HepG2 (cell line): ENCODE results near the gene UBE2Q1. TPM values are rescaled to one million over a fixed set of nuclear protein-coding genes. Genes with fewer than 3 reads are reported as not detected.

Experiments used
- AKNA ChIP-seq: sonication (generic); formaldehyde crosslinking; IDR thresholded peaks from 2 replicates; pipeline ENCODE4 v1.4.0; 2020; ENCODE audit warnings: missing genetic modification reagents, borderline replicate concordance
- ATF2 ChIP-seq: sonication (generic); formaldehyde crosslinking; IDR thresholded peaks from 2 replicates; pipeline ENCODE4 v1.4.0; 2020; ENCODE audit warnings: missing genetic modification reagents
- ATF7-NPFF ChIP-seq: sonication (generic); formaldehyde crosslinking; IDR thresholded peaks from 2 replicates; pipeline ENCODE4 v1.8.1; 2023; ENCODE audit warnings: mild to moderate bottlenecking, low read depth, missing genetic modification reagents, moderate library complexity
- GRHL1 ChIP-seq: sonication (generic); formaldehyde crosslinking; conservative IDR thresholded peaks from 2 replicates; pipeline ENCODE4 v1.8.0; 2022; ENCODE audit warnings: missing genetic modification reagents
- IRF2 ChIP-seq: IDR thresholded peaks from 2 replicates; pipeline ENCODE4 v1.6.1; 2018; ENCODE audit warnings: missing genetic modification reagents, missing compliant biosample characterization
- NPAS2 ChIP-seq: sonication (generic); formaldehyde crosslinking; IDR thresholded peaks from 2 replicates; pipeline ENCODE4 v1.8.0; 2022; ENCODE audit warnings: mild to moderate bottlenecking, missing genetic modification reagents, borderline replicate concordance
- NR0B2 ChIP-seq: sonication (generic); formaldehyde crosslinking; IDR thresholded peaks from 2 replicates; pipeline ENCODE4 v1.4.0; 2020; ENCODE audit warnings: mild to moderate bottlenecking, missing genetic modification reagents
- SAFB2 ChIP-seq: sonication (generic); formaldehyde crosslinking; IDR thresholded peaks from 2 replicates; pipeline ENCODE4 v1.5.1; 2020; ENCODE audit warnings: missing genetic modification reagents, low read depth, mild to moderate bottlenecking, borderline replicate concordance
- SP1 ChIP-seq, 2 experiments: fragments of 450-650 bp in 1 of 2; sonication (generic) in 1 of 2; formaldehyde crosslinking in 1 of 2; IDR thresholded peaks; 2 replicates each; pipeline versions ENCODE4 v1.4.0 to v1.6.1; 2016 to 2020; ENCODE audit warnings: missing genetic modification reagents in 1 of 2
- ZNF33B ChIP-seq: sonication (generic); formaldehyde crosslinking; IDR thresholded peaks from 2 replicates; pipeline ENCODE4 v1.5.1; 2020; ENCODE audit warnings: mild to moderate bottlenecking, missing genetic modification reagents
- ZNF598 ChIP-seq: sonication (generic); formaldehyde crosslinking; IDR thresholded peaks from 2 replicates; pipeline ENCODE4 v1.5.1; 2020; ENCODE audit warnings: mild to moderate bottlenecking, missing genetic modification reagents, borderline replicate concordance
- ZNF7 ChIP-seq: IDR thresholded peaks from 2 replicates; pipeline ENCODE4 v1.6.1; 2016; ENCODE audit warnings: missing biosample characterization, missing genetic modification reagents
- ZNF781 ChIP-seq: sonication (generic); formaldehyde crosslinking; IDR thresholded peaks from 2 replicates; pipeline ENCODE4 v1.5.1; 2020; ENCODE audit warnings: borderline replicate concordance, mild to moderate bottlenecking, missing genetic modification reagents; ENCODE audit errors: not compliant biosample characterization
- ZSCAN25 ChIP-seq: sonication (generic); formaldehyde crosslinking; IDR thresholded peaks from 2 replicates; pipeline ENCODE4 v1.8.0; 2022; ENCODE audit warnings: mild to moderate bottlenecking, missing genetic modification reagents
- polyA plus RNA-seq, 8 experiments: library from polyadenylated mRNA; depleted of rRNA in 3 of 8; stranded (reverse) in 7 of 8; unstranded in 1 of 8; fragments of >200 nt; fragmentation: Illumina TruSeq in 4 of 8; extraction: Trizol in 4 of 8; gene quantifications; 2 replicates each; pipeline versions ENCODE4 v1.2.1 to v1.2.3, GENCODE V29; 2011 to 2016; ENCODE audit warnings: low read depth in 4 of 8, missing spikeins in 1 of 8, mixed read lengths in 1 of 8; ENCODE audit not compliant: insufficient read depth in 1 of 8
- total RNA-seq, 5 experiments: library from RNA; depleted of rRNA; stranded (reverse); fragments of >200 nt; fragmentation: Illumina TruSeq; extraction: Trizol; gene quantifications; 2 replicates each; pipeline ENCODE4 v1.2.3, GENCODE V29; 2016; ENCODE audit warnings: low read depth in 1 of 5
- TF ChIP-seq, protein P1 (sequence below): sonication (generic); formaldehyde crosslinking; IDR thresholded peaks from 2 replicates; pipeline ENCODE4 v1.5.0; 2020; ENCODE audit warnings: mild to moderate bottlenecking, missing genetic modification reagents

The UBE2Q1 gene
- total and polyA plus RNA-seq, 2 of the 13 experiments (the other 11 are each of a cell fraction or from before 2014, with no cell fraction given) = 11.7 to 41.7 TPM

DNA sequence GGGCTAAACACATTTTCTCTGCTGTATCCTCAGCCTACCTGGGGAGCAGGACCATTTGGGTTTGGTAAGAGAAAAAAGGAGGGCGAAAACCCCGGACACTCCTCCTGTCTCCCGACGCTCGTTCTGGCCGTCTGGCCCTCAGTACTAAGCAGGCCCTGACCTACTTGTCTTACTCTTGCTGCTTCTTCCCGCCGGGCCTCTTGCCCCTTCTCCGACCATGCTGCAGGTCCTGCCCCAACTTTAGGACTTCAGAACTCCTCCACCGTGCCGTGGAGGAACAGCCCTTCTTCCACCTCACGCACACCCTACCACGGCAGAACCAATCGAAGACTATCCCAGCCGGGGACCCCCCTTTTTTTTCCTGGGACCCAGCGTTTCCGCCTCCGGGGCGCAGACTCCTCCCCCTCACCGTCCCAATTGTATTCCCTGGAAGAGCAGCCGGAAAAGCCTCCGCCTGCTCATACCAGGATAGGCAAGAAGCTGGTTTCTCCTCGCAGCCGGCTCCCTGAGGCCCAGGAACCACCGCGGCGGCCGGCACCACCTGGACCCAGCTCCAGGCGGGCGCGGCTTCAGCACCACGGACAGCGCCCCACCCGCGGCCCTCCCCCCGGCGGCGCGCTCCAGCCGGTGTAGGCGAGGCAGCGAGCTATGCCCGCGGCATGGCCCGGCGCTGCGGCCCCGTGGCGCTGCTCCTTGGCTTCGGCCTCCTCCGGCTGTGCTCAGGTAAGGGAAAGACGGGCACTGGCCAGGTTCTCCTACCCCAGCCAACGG, 9.1 kb upstream of the UBE2Q1 start, which contains the start of gene CHRNB2 (continued):
- TF ChIP-seq, protein P1, sequence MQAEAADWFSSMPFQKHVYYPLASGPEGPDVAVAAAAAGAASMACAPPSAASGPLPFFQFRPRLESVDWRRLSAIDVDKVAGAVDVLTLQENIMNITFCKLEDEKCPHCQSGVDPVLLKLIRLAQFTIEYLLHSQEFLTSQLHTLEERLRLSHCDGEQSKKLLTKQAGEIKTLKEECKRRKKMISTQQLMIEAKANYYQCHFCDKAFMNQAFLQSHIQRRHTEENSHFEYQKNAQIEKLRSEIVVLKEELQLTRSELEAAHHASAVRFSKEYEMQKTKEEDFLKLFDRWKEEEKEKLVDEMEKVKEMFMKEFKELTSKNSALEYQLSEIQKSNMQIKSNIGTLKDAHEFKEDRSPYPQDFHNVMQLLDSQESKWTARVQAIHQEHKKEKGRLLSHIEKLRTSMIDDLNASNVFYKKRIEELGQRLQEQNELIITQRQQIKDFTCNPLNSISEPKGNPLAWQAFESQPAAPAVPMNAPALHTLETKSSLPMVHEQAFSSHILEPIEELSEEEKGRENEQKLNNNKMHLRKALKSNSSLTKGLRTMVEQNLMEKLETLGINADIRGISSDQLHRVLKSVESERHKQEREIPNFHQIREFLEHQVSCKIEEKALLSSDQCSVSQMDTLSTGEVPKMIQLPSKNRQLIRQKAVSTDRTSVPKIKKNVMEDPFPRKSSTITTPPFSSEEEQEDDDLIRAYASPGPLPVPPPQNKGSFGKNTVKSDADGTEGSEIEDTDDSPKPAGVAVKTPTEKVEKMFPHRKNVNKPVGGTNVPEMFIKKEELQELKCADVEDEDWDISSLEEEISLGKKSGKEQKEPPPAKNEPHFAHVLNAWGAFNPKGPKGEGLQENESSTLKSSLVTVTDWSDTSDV = peak; percentile 89; the same call in 1 of the 2 replicates
- peak; percentile 91; the same call in 1 of the 2 replicates for TF ChIP-seq ZNF33B (CRISPR knock-in tag)
- peak; percentile 64; the same call in 1 of the 2 replicates for TF ChIP-seq ATF2 (CRISPR knock-in tag)
- TF ChIP-seq ATF7-NPFF = peak; percentile 96
- no peak for TF ChIP-seq ZNF781 (CRISPR knock-in tag)
- TF ChIP-seq ZNF7 = 0 out of 2 replicates have a peak, but pooled peaks have one; percentile 46
- no peak for TF ChIP-seq NPAS2 (CRISPR knock-in tag)
- peak; percentile 79 for TF ChIP-seq NR0B2 (CRISPR knock-in tag)
- peak; percentile 88; the same call in 1 of the 2 replicates for TF ChIP-seq ZNF598 (CRISPR knock-in tag)
- peak; percentile 87; the same call in 1 of the 2 replicates for TF ChIP-seq IRF2 (CRISPR knock-in tag)
- peak; percentile 30; the same call in 1 of the 2 replicates for TF ChIP-seq AKNA (CRISPR knock-in tag)
- peak; percentile 95 for TF ChIP-seq ZSCAN25 (CRISPR knock-in tag)
- TF ChIP-seq GRHL1 (CRISPR knock-in tag) = no peak
- peak; percentile 94 for TF ChIP-seq SAFB2 (CRISPR knock-in tag)
- no peak for TF ChIP-seq SP1 (IDR thresholded peaks at IDR 0.05)
- TF ChIP-seq SP1 (CRISPR knock-in tag; IDR thresholded peaks at IDR 0.05) = 0 out of 2 replicates have a peak, but pooled peaks have one; percentile 20
